K562 (cell line): ENCODE measurements around the gene HK1. TPM values are rescaled to one million over a fixed set of nuclear protein-coding genes. Genes with fewer than 3 reads are reported as not detected.

Experiments
- HDAC8 ChIP-seq: fragments of 450-650 bp; IDR thresholded peaks from 2 replicates; pipeline ENCODE4 v1.6.1; 2016; ENCODE audit warnings: mild to moderate bottlenecking, missing genetic modification characterization, moderate library complexity, missing compliant biosample characterization
- IRF2 ChIP-seq: sonication (generic); formaldehyde crosslinking; IDR thresholded peaks from 2 replicates; pipeline ENCODE4 v1.8.1; 2022; ENCODE audit warnings: mild to moderate bottlenecking, missing genetic modification reagents
- KLF6 ChIP-seq: fragments of 250-450 bp; sonication (Bioruptor Pico); IDR thresholded peaks from 2 replicates; pipeline ENCODE4 v1.4.0; 2020; ENCODE audit warnings: mild to moderate bottlenecking, moderate library complexity, borderline replicate concordance
- PYGO2 ChIP-seq: fragments of 450-650 bp; IDR thresholded peaks from 2 replicates; pipeline ENCODE4 v1.6.1; 2016; ENCODE audit warnings: mild to moderate bottlenecking, missing genetic modification characterization, moderate library complexity, missing compliant biosample characterization
- STAT5A ChIP-seq: IDR thresholded peaks from 2 replicates; pipeline ENCODE4 v1.6.1; 2012; ENCODE audit warnings: low read length, inconsistent platforms, borderline replicate concordance
- STAT6 ChIP-seq: sonication (generic); formaldehyde crosslinking; IDR thresholded peaks from 2 replicates; pipeline ENCODE4 v1.8.1; 2023; ENCODE audit warnings: mild to moderate bottlenecking, missing genetic modification reagents
- TAF15 ChIP-seq: fragments of 200-400 bp; formaldehyde crosslinking; IDR thresholded peaks from 2 replicates; pipeline ENCODE4 v1.6.1; 2017; ENCODE audit warnings: mild to moderate bottlenecking, low read depth, low read length, moderate library complexity
- THRA ChIP-seq: fragments of 450-650 bp; IDR thresholded peaks from 2 replicates; pipeline ENCODE4 v1.6.1; 2017; ENCODE audit warnings: mild to moderate bottlenecking, moderate library complexity
- U2AF2 ChIP-seq: fragments of 200-400 bp; formaldehyde crosslinking; optimal IDR thresholded peaks from 2 replicates; pipeline ENCODE3; 2017; ENCODE audit warnings: low read depth, mild to moderate bottlenecking, low read length
- ZNF316 ChIP-seq: fragments of 450-650 bp; IDR thresholded peaks from 2 replicates; pipeline ENCODE4 v1.6.1; 2016
- ZNF384 ChIP-seq: IDR thresholded peaks from 2 replicates; pipeline ENCODE4 v1.6.1; 2012; ENCODE audit warnings: low read depth, low read length, improper control_type of control experiment
- ZNF41 ChIP-seq: fragments of 250-450 bp; sonication (Bioruptor Pico); conservative IDR thresholded peaks from 2 replicates; pipeline ENCODE4 v1.4.0; 2020; ENCODE audit warnings: mild to moderate bottlenecking
- ZNF436 ChIP-seq: fragments of 250-450, 450-650 bp; sonication (Bioruptor Pico); formaldehyde crosslinking; IDR thresholded peaks from 2 replicates; pipeline ENCODE4 v1.7.0; 2020; ENCODE audit warnings: mild to moderate bottlenecking
- polyA plus RNA-seq, 8 experiments: library from polyadenylated mRNA; depleted of rRNA in 4 of 8; stranded (reverse) in 5 of 8; unstranded in 3 of 8; fragments of >200 nt; fragmentation: Nextera tagmentation in 2 of 8; fragmentation: Illumina TruSeq in 1 of 8; extraction: Ambion mirVana in 2 of 8; extraction: Trizol in 1 of 8; gene quantifications; 2 replicates each; pipeline versions ENCODE4 v1.2.1 to v1.2.3, GENCODE V29; 2011 to 2014; ENCODE audit warnings: inconsistent platforms in 1 of 8, missing spikeins in 1 of 8
- total RNA-seq, 7 experiments: library from RNA; depleted of rRNA in 6 of 7; stranded (reverse); fragments of >200 nt in 6 of 7; fragmentation: Illumina TruSeq in 2 of 7; extraction: Trizol in 2 of 7; gene quantifications; 2 replicates each; pipeline versions ENCODE4 v1.2.1 to v1.2.3, GENCODE V29; 2011 to 2021; ENCODE audit warnings: low replicate concordance in 1 of 7
- TF ChIP-seq, protein P1 (sequence below): sonication (generic); formaldehyde crosslinking; IDR thresholded peaks from 2 replicates; pipeline ENCODE4 v1.8.0; 2022; ENCODE audit warnings: missing genetic modification reagents, mild to moderate bottlenecking, borderline replicate concordance
- TF ChIP-seq, protein P2 (sequence below): fragments of 250-450 bp; sonication (Bioruptor Pico); IDR thresholded peaks from 2 replicates; pipeline ENCODE4 v1.5.0; 2020; ENCODE audit warnings: mild to moderate bottlenecking
- TF ChIP-seq, protein P3 (sequence below): fragments of 450-650 bp; formaldehyde crosslinking; IDR thresholded peaks from 2 replicates; pipeline ENCODE4 v1.4.0; 2020; ENCODE audit warnings: mild to moderate bottlenecking, mixed read lengths

HK1 gene
- total and polyA plus RNA-seq, 9 of the 15 experiments (the other 6 are each of a cell fraction or from before 2014, with no cell fraction given), result 29.2 to 444 (median 193) TPM

DNA sequence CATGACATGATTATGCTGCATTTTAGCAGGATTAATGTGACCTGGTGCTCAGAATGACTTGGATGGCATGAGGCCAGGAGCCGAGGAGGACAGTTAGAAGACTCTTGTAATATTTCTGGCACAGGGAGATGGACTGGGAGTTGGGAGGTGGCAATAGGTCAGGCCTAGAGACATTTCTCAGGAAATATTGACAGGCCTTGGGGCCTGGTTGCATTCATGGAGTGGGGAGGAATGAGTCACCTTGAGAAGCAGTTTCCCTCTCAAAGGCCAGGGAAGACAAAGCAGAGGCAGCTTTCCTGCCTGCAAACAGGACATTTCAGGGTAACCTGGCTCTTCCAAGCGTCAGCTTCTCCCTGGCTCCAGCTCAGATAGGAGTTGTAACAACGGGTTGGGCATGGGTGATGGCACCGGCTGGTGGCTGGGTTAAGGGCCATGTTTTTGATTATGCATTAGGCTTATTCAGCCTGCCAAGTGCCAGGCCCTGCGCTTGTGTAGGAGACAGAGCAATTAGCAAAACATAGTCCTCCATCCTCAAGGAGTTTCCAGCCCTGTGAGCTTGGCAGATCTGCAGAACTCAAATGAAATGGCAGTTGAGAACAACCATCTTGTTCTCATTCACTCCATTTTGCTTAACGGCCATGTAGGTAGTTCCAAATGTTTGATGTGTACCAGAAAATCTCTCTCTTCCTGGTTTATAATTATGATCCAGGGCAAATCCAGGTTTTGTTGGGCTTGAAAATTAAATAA is 38.2 kb downstream of the HK1 start (continued):
- TF ChIP-seq STAT6 (CRISPR knock-in tag) (no peak), ZNF436 (no peak), ZNF384 (no peak), TAF15 (no peak), U2AF2 (no peak), STAT5A (no peak), HDAC8 (tag) (no peak), IRF2 (CRISPR knock-in tag) (no peak), KLF6 (CRISPR knock-in tag) (no peak), ZNF41 (CRISPR knock-in tag) (no peak), PYGO2 (no peak), THRA (no peak), ZNF316 (no peak)
- TF ChIP-seq, protein P1, sequence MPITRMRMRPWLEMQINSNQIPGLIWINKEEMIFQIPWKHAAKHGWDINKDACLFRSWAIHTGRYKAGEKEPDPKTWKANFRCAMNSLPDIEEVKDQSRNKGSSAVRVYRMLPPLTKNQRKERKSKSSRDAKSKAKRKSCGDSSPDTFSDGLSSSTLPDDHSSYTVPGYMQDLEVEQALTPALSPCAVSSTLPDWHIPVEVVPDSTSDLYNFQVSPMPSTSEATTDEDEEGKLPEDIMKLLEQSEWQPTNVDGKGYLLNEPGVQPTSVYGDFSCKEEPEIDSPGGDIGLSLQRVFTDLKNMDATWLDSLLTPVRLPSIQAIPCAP (CRISPR knock-in tag), result no peak
- TF ChIP-seq, protein P2, sequence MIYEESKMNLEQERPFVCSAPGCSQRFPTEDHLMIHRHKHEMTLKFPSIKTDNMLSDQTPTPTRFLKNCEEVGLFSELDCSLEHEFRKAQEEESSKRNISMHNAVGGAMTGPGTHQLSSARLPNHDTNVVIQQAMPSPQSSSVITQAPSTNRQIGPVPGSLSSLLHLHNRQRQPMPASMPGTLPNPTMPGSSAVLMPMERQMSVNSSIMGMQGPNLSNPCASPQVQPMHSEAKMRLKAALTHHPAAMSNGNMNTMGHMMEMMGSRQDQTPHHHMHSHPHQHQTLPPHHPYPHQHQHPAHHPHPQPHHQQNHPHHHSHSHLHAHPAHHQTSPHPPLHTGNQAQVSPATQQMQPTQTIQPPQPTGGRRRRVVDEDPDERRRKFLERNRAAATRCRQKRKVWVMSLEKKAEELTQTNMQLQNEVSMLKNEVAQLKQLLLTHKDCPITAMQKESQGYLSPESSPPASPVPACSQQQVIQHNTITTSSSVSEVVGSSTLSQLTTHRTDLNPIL (CRISPR knock-in tag), result no peak; the same call in 1 of the 2 replicates
- TF ChIP-seq, protein P3, sequence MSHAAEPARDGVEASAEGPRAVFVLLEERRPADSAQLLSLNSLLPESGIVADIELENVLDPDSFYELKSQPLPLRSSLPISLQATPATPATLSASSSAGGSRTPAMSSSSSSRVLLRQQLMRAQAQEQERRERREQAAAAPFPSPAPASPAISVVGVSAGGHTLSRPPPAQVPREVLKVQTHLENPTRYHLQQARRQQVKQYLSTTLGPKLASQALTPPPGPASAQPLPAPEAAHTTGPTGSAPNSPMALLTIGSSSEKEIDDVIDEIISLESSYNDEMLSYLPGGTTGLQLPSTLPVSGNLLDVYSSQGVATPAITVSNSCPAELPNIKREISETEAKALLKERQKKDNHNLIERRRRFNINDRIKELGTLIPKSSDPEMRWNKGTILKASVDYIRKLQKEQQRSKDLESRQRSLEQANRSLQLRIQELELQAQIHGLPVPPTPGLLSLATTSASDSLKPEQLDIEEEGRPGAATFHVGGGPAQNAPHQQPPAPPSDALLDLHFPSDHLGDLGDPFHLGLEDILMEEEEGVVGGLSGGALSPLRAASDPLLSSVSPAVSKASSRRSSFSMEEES, result no peak
